Measurements from ENCODE around the gene FREY1.

The FREY1 gene

GRCh38 chr11:45892856-45893255, 14.2 kb downstream of the FREY1 start:
- no peak for DNase-seq

GRCh38 chr11:45890886-45891550, 16.1 kb downstream of the FREY1 start:
- no peak for DNase-seq

DNA sequence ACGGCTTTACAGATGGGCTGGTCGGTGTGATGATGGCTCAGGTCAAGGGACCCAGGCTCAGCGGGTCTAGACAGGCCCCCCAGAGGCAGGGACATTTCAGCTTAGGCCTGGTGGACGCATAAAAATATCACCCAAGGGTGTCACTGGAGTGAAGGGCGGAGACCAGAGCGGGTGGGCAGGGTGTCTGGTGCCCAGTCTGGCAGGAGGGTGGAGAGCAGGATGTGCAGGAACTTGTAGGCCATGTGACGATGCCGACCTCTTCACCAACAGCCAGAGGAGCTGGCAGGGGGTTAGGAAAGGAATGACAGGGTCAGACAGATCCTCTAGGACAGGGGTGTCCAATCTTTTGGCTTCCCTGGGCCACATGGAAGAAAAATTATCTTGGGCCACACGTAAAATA, 17.1 kb downstream of the FREY1 start:
- DNase-seq = no peak

DNA sequence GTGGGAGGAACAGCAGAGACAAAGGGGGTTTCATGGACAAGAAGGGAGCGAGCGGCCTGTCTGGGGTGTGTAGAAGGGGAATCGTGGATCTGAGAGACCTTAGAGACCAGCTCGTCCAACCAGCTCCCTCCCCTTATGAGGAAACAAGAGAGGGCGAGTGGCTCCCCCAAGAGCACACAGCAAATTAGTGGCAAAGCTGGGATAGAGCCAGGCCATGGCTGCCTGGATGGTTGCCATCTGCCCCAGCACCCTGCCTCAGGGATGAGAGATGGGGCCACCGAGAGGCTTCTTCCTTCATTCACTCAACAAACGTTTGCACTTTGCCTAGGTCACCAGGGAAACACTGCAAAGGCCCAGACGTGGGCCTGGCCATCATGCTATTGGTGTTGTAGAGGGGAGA, 17.5 kb downstream of the FREY1 start:
- DNase-seq = no peak

DNA sequence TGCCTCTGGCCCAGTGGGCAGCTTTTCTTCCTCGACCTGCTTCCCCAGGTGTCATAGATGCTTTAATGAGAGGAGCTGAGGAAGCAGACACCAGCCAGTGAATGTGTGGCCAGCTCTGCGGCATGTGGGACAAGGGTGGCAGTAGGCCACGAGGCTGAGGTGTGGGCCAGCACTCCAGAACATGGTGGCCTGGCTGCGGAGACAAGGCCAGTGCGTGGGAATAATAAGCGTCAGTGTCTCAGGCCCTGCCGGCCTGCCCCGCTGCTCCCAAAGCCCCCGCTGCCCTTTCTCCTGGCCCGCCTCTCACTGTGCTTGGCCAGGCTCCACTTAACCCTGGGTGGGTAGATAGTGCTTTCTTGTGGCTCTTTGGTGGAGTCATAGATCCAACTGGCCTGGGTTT, 19.5 kb downstream of the FREY1 start:
- DNase-seq = no peak

DNA sequence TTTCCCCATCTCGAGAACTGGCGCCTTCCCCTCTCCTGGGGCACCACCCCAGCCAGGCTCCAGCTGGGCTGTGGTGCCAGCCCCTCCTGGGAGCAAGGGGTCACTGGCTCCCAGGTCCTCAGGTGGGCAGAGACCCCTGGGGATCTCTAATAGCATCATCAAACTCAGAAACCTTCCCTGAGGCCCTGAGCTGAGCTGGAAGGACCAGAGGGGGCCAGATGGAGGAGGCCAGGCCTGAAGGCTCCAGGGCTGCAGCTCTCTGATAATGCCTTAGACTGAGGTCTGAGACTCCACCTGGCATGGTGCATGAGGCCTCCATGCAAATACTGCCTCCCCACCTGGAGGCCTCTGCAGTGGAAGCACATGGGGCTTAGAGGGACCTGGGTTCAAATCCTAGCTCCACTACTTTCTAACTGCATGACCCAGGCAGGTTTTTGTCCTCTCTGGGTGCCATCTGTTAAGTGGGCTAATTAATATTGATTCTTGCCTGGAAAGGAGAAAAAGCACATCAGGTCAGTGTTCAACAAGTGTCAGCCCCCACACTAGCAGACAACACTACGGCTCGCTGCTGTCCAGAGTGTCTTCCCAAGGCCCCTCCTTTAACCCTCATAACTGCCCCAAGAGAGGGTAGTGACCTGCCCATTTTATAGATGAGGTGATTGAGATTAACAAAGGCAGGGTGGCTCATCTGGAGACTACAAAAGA, 20.1 kb downstream of the FREY1 start:
- no peak for DNase-seq

DNA sequence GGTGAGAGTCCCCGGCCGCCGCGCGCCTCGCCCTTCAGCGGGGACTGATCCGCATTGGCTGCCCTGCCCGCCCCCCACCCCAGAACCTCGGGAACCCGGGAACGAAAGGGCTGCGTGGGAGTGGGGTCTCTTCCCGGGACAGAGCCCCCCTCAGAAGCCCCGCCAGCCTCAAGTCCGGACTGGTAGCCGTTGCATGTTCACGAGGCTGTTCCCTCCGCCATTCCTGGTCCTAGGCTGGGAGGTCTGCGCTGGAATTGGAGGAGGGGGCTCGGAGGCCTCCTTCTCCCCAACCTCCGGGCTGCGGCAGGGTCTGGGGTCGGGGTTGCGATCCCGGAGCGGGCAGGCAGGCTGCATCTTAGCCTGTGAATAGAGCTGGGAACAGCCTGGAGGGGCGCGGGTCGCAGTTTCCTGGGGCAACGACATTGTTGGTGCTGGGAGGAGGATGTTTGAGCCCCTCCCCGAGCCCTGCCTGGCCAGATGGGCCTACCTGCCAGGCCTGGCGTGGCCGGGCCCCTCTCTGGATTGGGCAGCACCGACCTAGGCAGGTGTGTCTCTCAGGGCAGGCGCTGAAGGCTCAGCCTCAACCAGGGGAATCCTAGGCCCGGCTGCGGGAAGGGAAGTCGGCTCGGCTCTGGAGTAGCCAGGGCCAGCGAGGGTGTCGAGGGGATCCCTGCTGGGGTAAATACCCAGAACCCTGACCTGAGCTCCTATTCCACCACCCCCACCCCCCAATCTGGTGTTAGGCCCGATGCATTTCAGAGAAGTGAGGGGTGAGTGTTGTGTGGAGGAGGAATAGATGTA, 20.9 kb downstream of the FREY1 start:
- no peak for DNase-seq

DNA sequence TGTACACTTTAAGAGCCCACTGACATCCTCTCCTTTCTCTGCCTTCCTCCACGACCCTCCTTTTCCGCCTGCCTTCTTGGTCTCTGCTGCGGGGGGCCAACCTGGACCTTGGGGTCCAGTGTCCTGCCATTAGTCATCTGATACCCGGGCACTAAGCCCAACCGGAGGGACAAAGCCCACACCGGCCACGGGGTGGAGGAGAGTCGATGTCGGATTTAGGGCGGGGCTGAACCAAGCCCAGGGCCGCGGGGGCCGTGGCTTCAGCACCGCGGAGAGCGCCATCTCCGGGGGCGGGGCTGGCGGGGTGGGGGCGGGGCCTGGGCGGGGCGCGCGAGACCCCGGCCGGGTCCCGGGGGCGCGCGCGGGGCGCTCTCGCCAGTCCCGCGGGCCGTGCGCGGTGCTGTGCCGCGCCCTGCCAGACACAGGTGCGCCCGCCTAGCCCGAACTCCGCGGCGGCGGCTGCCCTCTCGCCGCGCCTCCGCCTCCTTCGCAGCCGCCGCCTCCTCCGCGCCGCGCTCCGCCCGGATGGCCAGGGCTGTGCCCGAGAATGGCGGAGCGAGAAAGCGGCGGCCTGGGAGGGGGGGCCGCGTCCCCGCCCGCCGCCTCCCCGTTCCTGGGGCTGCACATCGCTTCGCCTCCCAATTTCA, 21.7 kb downstream of the FREY1 start, which contains the start of gene MAPK8IP1:
MAPK8IP1 (plus strand) TSS at position 378 of the 647 bp plus-strand sequence; CDS start at position 548, 170 bp downstream.
- DNase-seq = peak; percentile 54 to 63

DNA sequence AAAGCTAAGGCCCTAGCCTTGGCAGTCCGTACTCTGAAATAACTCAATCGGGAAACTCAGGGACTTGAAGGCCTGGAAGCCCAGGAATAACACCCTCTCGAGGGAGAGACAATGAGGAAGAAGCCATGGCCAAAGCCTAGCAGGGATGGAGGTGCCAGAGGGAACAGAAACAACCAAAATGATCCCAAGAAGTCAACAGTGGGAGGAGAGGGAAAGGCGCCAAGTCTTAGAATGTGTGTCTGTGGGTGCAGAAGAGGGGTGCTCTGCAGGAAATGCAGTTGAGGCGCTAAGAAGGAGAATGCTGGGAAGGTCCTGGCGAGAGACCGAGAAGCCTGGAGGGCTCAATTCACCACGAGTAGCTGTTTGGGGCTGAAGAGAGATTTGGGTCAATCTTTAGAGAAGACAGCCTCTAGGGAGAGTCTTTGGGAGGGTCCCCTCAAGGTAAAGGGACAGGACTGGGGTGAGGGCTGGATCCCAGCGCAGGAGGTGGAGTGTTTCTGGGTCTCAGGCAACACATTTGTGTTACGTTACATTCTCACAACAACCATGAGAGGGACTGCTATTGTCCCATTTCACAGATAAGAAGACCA, 22.4 kb downstream of the FREY1 start:
- DNase-seq = no peak

DNA sequence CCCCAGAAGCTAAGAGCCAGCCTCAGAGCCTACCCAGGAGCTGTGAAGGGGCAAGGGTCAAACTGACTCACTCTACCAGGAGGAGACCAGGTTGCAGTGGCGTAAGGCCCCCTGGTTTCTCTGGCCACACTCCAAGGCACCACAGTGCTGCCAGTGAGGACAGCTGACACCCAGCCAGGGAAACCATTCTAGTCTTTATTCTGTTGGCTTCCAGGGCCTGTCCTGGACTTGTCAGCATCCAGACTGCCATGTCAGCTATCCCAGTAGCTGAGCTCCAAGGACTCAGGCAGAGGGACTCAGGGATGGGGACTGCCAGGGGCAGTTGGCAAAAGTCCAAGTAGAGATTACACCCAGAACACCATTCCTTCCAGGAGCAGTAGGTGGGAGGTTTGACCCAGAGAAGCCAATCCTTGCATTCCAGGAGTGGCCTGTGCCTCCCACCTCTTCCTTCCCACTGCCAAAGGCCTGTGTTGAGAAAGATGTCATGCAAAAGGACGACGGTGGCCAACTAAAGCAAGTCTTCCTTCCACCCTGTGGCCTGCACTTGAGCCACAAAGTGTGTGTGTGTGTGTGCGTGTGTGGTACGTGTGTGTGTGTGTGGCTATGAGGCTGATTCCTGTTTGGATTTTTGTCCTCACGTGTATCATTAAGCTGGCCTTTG, 25.2 kb downstream of the FREY1 start:
- no peak for DNase-seq

DNA sequence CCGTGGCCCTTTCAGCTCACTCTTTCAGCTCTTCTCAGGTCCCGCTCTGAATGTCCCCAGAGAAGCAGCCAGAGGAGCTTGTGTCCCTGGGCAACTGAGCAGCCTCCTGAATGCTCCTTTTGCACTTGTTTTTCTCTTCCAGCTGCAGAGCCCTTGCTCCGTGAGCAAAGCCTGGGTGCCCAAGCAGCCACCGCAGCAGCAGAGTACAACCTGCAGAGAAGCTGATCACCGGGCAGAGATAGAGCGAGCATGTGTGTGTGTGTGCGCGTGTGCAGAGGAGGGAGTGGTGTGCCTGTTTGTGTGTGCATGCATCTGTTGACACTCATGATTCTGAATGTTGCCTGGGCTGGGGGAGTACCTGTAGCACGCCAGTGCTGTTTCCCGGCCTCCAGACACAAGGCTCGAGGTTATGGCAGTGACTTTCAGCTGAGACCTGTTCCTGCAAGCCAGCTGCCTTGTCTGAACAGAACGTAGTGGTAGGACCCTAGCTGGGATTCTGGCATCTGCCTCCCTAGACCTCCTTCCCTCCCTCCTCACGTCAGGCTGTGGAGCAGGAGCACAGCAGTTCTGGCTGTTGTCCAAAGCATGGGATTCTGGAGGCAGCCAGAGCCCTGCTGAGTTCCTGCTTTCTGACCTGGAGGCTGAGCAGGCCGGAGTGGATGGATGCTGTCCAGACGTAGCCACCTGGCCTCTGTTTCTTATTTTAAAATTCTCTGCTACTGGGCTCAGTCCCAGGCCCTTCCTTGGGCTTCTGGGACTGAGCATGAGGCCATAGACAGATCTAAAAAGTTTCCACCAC, 26.1 kb downstream of the FREY1 start:
- DNase-seq = no peak

GRCh38 chr11:45879803-45880686, 27.0 kb downstream of the FREY1 start:
- no peak for DNase-seq

DNA sequence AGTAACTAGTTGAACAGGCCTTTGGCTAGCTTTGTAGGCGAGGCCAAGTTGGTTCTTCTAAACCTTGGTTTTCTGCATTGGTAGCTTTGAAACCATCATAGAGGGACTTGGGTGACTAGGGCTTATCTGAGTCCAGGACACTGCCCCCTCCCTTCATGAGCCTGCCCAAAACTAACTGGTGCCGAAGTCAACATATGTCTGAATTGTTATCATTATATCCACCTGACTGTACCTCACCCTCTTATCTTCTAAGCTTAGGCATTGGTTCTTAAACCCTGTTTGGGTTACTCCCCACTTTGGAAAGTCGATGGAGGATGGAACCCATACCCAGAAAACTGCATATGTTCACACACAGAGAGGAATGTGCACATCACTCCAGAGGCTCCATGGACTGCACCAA, 29.2 kb downstream of the FREY1 start:
- DNase-seq = no peak

GRCh38 chr11:45877221-45877620, 29.9 kb downstream of the FREY1 start:
- no peak for DNase-seq

- DNase-seq = no peak
Observed at GRCh38 chr11:45876401-45876800, 30.7 kb downstream of the FREY1 start.

DNA sequence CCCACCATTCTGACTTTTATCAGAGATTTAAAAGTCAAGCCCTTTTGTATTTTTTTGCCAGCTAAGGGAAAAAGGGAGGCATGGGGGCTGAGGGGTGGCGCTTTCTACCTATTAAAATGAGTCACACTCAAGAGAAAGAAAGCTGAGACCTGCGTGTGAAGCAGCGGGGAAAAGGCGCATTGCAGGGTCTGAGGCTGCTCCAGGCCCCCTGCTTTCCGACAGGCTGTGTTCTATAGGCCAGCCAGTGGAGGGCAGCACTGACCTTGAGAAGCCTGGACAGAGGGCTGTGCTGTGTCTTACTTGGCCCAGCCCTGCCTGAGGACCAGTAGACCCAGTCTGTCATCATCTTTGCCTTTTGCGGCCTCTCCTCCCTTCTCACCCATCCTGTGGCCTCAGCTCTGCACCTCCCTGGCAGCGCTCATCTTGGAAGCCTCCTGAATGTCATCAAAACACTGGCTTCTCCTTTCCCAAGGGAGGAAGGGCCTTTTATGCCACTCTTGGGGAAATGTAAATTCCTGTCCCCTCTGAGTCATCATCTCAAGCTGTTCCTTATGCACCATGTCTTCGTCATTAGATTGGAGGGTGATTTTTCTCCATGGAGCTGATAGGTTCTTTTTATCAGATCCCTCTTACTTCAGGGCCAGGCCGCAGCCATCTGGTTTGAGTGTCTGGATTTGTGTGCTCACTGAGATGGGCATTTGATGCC, 34.3 kb downstream of the FREY1 start:
- DNase-seq = peak; percentile 39 to 40

DNA sequence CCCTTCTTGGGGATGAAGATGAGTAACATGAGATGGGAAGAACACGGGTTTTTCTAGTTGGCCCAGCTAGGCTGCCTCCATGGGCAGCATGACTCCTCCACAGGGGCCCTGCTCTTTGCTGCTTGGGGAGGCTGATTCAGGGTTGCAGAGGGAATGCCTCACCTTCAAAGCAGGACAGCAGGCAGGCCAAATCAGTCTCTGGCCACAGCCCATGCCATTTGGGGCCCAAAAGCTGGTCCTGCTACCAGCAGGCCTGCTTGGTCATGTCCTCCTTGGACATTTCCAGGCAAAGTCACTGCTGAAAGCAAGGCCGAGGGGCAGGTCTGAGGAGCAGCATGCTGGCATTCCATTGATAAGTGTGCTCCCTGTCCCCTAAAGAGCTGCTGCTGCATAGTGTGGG, 35.4 kb downstream of the FREY1 start:
- DNase-seq = no peak

DNA sequence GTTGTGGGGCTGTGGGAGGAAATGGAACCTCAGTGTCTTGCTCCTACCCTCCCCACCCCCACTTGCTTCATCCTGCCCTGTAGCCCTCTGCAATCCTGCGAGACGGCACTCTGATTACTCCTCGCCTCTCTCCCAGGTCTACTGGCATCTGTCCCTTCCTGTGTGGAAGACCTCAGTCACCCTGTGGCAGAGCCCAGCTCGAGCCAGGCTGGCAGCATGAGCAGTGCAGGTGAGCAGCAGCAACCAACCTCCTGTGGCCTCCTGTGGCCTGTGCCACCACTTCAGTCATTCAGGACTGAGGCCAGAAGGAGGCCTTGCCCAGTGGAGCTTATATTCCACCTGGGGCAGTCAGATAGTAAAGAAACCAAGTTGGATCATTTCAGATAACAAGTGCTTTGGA, 36.4 kb downstream of the FREY1 start:
- no peak for DNase-seq

- no peak for DNase-seq
Observed at GRCh38 chr11:45869551-45869950, 37.5 kb downstream of the FREY1 start.

DNA sequence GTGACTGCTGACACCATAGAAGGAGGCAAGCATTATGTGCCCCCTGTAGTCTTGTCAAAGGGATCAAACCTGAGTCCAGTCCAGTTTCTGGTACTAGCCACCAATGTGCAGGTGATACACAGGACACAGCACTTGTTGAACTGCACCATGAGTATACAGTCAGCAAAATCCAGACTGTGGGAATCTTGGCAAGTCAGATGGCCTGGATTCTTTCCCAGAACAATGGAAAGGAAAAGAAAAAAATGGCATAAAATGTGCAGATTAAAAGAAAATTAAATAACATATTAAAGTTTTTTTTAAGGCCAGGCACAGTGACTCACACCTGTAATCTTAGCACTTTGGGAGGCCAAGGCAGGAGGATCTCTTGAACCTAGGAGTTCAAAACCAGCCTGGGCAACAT, 43.0 kb downstream of the FREY1 start:
- no peak for DNase-seq
